Astrocyte (in vitro differentiated cells and primary cell): Measurements from ENCODE around the gene NCAM1.

ENCODE experiments used
- EZH2 ChIP-seq: IDR thresholded peaks from 2 replicates; pipeline ENCODE4 v1.6.1; 2012; ENCODE audit warnings: mild to moderate bottlenecking, low read length, inconsistent platforms; ENCODE audit not compliant: insufficient read depth
- TF ChIP-seq, protein P1 (sequence below): IDR thresholded peaks from 2 replicates; pipeline ENCODE4 v1.5.1; 2011; ENCODE audit warnings: low read depth, mild to moderate bottlenecking, inconsistent platforms, low read length, moderate library complexity; ENCODE audit not compliant: insufficient read depth

GRCh38 chr11:113283881-113284280 lies 322.7 kb downstream of the NCAM1 start:
- TF ChIP-seq, protein P1, sequence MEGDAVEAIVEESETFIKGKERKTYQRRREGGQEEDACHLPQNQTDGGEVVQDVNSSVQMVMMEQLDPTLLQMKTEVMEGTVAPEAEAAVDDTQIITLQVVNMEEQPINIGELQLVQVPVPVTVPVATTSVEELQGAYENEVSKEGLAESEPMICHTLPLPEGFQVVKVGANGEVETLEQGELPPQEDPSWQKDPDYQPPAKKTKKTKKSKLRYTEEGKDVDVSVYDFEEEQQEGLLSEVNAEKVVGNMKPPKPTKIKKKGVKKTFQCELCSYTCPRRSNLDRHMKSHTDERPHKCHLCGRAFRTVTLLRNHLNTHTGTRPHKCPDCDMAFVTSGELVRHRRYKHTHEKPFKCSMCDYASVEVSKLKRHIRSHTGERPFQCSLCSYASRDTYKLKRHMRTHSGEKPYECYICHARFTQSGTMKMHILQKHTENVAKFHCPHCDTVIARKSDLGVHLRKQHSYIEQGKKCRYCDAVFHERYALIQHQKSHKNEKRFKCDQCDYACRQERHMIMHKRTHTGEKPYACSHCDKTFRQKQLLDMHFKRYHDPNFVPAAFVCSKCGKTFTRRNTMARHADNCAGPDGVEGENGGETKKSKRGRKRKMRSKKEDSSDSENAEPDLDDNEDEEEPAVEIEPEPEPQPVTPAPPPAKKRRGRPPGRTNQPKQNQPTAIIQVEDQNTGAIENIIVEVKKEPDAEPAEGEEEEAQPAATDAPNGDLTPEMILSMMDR = no peak
- no peak for TF ChIP-seq EZH2
